AG09319 (cell line): Measurements from ENCODE around the gene INSRR.

Experiments used
- DNase-seq: peaks from one replicate; pipeline ENCODE4 v3.0.0-alpha.2; 2010; ENCODE audit warnings: low read depth; ENCODE audit errors: extremely low read depth
- CTCF ChIP-seq: IDR thresholded peaks from 2 replicates; pipeline ENCODE4 v1.5.1; 2011; ENCODE audit warnings: low read depth, mild to moderate bottlenecking, inconsistent platforms, low read length, moderate library complexity

Gene INSRR

GRCh38 chr1:156898161-156898566 is 39.2 kb upstream of the INSRR start:
- DNase-seq: no peak
- no peak for TF ChIP-seq CTCF

DNA sequence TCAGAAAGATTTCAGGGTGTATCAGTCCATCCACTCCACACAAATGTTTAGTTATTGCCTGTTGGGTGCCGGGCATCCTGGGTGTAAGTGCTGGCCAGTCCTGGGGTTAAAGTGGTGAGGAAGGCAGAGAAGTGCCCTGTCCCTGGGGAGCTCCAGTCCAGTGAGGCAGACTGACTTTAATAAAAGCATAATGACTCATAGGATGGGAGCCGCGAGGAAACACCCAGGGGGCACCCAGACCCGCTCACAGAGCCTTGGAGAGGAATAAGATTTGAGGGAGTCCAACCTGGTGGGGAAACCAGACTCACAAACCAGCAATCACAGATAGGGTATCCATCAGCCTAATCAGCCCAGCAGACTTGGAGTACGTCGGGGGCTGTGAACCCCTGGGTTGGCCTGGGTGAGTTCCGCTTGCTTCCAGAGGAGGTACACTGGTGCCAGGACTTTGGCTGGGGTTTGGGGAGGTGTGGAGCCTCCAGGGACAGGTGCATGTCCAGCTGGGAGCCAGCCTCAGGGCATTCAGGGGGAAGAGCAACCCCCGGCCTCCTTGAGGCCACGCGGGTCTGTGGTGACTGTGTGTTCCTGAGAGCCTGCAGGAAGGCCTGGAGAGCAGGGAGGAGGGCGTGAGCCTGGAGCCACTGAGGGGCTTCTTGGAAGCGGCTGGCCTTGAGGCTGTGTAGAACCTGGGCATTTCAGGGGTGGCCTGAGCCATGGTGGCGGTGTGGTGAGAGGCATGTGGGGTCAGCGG is 38.3 kb upstream of the INSRR start:
- TF ChIP-seq CTCF: no peak
- no peak for DNase-seq

- no peak for TF ChIP-seq CTCF
- DNase-seq: peak; percentile 67
These were observed 37.6 kb upstream of the INSRR start for GRCh38 chr1:156896490-156897033.

GRCh38 chr1:156895927-156896326 is 37.0 kb upstream of the INSRR start:
- DNase-seq: no peak
- TF ChIP-seq CTCF: no peak

GRCh38 chr1:156895455-156895812 is 36.5 kb upstream of the INSRR start:
- no peak for DNase-seq
- TF ChIP-seq CTCF: no peak

GRCh38 chr1:156894711-156895454 is 36.0 kb upstream of the INSRR start:
- no peak for TF ChIP-seq CTCF
- no peak for DNase-seq

DNA sequence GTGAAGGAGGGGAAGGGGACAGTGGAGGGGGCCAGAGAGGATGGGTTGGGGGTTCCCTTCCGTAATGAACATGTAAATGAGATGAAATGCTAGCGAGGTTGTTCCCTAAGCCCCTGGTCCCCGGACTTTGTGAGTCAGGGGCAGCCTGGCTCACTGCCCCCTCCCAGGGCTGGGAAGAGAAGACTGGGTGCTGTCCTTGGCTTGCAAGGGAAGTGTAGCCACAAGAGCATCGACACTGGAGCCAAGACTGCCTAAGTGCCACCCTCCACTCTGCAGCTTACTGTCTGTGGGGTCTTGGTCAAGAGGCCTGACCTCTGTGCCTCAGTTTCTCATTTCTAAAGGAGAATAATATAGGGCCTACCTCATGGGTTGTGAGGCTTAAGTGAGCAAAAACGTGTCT is 35.1 kb upstream of the INSRR start:
- TF ChIP-seq CTCF: no peak
- DNase-seq: no peak
